Measurements from ENCODE around the gene GATA2. TPM values are rescaled to one million over a fixed set of nuclear protein-coding genes. Genes with fewer than 3 reads are reported as not detected.
A peak's percentile ranks its signal among the peaks of the same experiment; 100 is the strongest.

Gene GATA2
- total RNA-seq, 1 donor: 0.72 TPM

DNA sequence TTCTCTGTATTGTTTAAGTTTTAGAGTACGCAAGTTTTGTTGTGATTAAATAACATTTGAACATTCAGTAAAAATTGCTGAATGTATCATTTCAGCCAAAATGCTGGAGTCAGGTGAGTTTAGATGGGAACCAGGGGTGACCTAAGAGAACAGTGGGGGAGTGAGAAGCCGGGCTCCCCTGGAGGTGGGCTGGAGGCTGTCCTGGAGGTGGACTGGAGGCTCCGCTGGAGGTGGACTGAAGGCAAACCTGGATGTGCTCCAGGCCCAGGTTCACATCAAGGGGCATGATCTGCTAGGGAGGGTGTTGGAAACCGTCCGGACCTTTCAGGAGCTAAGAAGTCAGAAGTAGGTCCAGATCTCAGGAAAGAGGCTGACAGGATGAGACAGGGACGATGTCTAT lies 50.1 kb downstream of the GATA2 start:
- no peak overlapping the region for H3K4me3 ChIP-seq (ENCODE audit: insufficient read depth, low read length)
- no peak overlapping the region for H2AFZ ChIP-seq (ENCODE audit: low read length)
- DNase-seq (ENCODE audit: insufficient read length, low spot score, missing footprints): no peak
- no peak overlapping the region for H3K4me2 ChIP-seq (ENCODE audit: insufficient read depth, low read length)
- H3K4me1 ChIP-seq (ENCODE audit: insufficient read depth, low read length): no peaks in the 10 kb centered on the region
- H3K9me3 ChIP-seq (ENCODE audit: low read depth, low read length): no peaks in the 10 kb centered on the region
- no peaks in the 10 kb centered on the region for H4K20me1 ChIP-seq (ENCODE audit: insufficient read depth, low read length)
- no peaks in the 10 kb centered on the region for H3K79me2 ChIP-seq (ENCODE audit: insufficient read depth, low read length)
- no peak overlapping the region for H3K27ac ChIP-seq (ENCODE audit: low read depth, low read length)
- no peaks in the 10 kb centered on the region for H3K36me3 ChIP-seq (ENCODE audit: insufficient read depth, low read length)
- TF ChIP-seq, protein P1, sequence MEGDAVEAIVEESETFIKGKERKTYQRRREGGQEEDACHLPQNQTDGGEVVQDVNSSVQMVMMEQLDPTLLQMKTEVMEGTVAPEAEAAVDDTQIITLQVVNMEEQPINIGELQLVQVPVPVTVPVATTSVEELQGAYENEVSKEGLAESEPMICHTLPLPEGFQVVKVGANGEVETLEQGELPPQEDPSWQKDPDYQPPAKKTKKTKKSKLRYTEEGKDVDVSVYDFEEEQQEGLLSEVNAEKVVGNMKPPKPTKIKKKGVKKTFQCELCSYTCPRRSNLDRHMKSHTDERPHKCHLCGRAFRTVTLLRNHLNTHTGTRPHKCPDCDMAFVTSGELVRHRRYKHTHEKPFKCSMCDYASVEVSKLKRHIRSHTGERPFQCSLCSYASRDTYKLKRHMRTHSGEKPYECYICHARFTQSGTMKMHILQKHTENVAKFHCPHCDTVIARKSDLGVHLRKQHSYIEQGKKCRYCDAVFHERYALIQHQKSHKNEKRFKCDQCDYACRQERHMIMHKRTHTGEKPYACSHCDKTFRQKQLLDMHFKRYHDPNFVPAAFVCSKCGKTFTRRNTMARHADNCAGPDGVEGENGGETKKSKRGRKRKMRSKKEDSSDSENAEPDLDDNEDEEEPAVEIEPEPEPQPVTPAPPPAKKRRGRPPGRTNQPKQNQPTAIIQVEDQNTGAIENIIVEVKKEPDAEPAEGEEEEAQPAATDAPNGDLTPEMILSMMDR (IDR thresholded peaks at IDR 0.05; ENCODE audit: extremely low read depth, low read depth, low read length): no peak
- H3K27me3 ChIP-seq (ENCODE audit: insufficient read depth, low read length): peaks cover 17% of the 10 kb centered on the region

DNA sequence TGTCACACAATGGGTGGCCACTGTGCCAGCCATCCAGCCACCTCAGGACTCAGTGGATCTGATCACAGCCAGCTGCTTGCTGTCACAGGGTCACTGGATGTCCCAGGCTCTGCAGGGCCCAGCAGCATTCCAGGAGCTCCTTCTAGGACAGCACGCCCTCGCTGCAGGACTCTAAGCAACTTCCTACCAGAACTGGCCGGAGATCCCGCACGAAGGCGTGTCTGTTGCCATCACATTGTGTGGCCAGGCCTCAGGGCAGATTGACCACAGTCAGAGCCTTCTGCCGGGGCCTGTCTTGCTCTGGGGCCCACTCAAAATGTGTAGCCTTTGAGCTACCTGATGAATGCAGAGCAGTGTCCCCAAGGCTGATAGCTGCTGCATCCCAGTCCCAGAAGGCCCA lies 50.9 kb downstream of the GATA2 start:
- H3K27me3 ChIP-seq (ENCODE audit: insufficient read depth, low read length): peaks cover 17% of the 10 kb centered on the region
- H3K4me3 ChIP-seq (ENCODE audit: insufficient read depth, low read length): no peak overlapping the region
- H3K4me2 ChIP-seq (ENCODE audit: insufficient read depth, low read length): no peak overlapping the region
- H3K36me3 ChIP-seq (ENCODE audit: insufficient read depth, low read length): no peaks in the 10 kb centered on the region
- no peaks in the 10 kb centered on the region for H3K79me2 ChIP-seq (ENCODE audit: insufficient read depth, low read length)
- no peaks in the 10 kb centered on the region for H4K20me1 ChIP-seq (ENCODE audit: insufficient read depth, low read length)
- no peak overlapping the region for H2AFZ ChIP-seq (ENCODE audit: low read length)
- H3K27ac ChIP-seq (ENCODE audit: low read depth, low read length): no peak overlapping the region
- no peaks in the 10 kb centered on the region for H3K9me3 ChIP-seq (ENCODE audit: low read depth, low read length)
- DNase-seq (ENCODE audit: insufficient read length, low spot score, missing footprints): no peak
- no peaks in the 10 kb centered on the region for H3K4me1 ChIP-seq (ENCODE audit: insufficient read depth, low read length)
- TF ChIP-seq, protein P1 (IDR thresholded peaks at IDR 0.05; ENCODE audit: extremely low read depth, low read depth, low read length): no peak

DNA sequence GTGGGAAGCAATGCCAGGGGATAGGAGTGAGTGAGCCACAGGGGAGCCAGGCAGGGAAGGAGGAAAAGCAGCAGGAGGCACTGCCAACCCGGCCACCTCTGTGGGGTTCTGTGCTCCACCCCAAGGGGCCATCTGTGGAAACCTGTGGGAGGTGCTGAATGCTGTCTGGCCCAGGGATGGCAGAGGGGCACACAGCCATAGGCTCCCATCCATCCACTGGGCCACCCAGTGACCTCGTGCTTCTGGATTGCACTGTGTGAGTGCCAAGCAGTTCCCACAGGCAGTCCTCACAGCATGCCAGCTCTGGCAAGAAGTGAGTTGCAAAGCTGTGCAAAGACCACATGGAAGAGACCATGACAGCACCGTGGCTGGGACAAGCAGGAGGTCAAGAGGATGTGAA lies 53.8 kb downstream of the GATA2 start:
- Histone ChIP-seq H3K79me2 (ENCODE audit: insufficient read depth, low read length) (no peaks in the 10 kb centered on the region), H3K27me3 (ENCODE audit: insufficient read depth, low read length) (peaks cover 22% of the 10 kb centered on the region), H3K27ac (ENCODE audit: low read depth, low read length) (no peak overlapping the region), H3K4me2 (ENCODE audit: insufficient read depth, low read length) (no peak overlapping the region), H2AFZ (ENCODE audit: low read length) (no peak overlapping the region), H3K9me3 (ENCODE audit: low read depth, low read length) (no peaks in the 10 kb centered on the region), H4K20me1 (ENCODE audit: insufficient read depth, low read length) (no peaks in the 10 kb centered on the region), H3K4me1 (ENCODE audit: insufficient read depth, low read length) (no peaks in the 10 kb centered on the region), H3K4me3 (ENCODE audit: insufficient read depth, low read length) (no peak overlapping the region), H3K36me3 (ENCODE audit: insufficient read depth, low read length) (no peaks in the 10 kb centered on the region)
- no peak for DNase-seq (ENCODE audit: insufficient read length, low spot score, missing footprints)
- TF ChIP-seq, protein P1 (IDR thresholded peaks at IDR 0.05; ENCODE audit: extremely low read depth, low read depth, low read length): no peak

DNA sequence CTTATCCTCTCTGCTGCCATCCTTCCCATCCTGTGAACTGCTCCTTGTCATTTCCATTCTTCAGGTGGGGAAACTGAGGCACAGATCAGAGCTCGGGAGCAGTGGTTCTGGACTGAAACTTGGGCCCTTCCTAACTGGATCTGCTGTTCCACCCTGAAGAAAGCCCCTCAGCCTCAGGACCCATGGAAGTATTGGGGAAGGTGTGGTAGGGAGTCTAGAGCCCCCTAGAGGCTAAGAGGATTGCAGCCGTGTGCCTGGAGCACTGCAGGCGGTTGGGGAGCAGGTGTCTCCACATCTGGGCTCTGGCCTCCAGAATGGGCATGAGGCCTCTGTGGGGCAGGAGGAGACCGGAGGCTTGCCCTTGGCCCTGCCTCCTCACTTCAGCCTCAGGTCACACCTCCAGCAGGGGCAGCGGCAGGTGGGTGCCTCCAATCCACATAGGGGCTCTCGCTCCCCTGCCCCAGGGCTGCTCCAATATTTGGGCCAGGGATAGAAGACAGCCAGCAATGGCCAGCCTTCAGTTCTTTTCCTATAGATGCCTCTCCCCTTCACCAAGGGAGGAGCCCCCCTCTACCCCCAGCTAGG lies 54.4 kb downstream of the GATA2 start:
- Histone ChIP-seq H4K20me1 (ENCODE audit: insufficient read depth, low read length) (no peaks in the 10 kb centered on the region), H3K27ac (ENCODE audit: low read depth, low read length) (no peak overlapping the region), H3K27me3 (ENCODE audit: insufficient read depth, low read length) (peaks cover 25% of the 10 kb centered on the region), H3K4me1 (ENCODE audit: insufficient read depth, low read length) (no peaks in the 10 kb centered on the region), H3K36me3 (ENCODE audit: insufficient read depth, low read length) (no peaks in the 10 kb centered on the region), H3K4me2 (ENCODE audit: insufficient read depth, low read length) (no peak overlapping the region), H3K4me3 (ENCODE audit: insufficient read depth, low read length) (no peak overlapping the region), H3K79me2 (ENCODE audit: insufficient read depth, low read length) (no peaks in the 10 kb centered on the region), H2AFZ (ENCODE audit: low read length) (no peak overlapping the region), H3K9me3 (ENCODE audit: low read depth, low read length) (no peaks in the 10 kb centered on the region)
- DNase-seq (ENCODE audit: insufficient read length, low spot score, missing footprints): no peak
- TF ChIP-seq, protein P1 (IDR thresholded peaks at IDR 0.05; ENCODE audit: extremely low read depth, low read depth, low read length): peak; percentile 28

All from osteoblast (primary cell).